AG09309 (cell line): ENCODE measurements around the gene PRDM13.

Experiments used
- DNase-seq: peaks from one replicate; pipeline ENCODE4 v3.0.0-alpha.2; 2010; ENCODE audit warnings: low read depth
- H3K4me3 ChIP-seq: 2 replicates; pipeline ENCODE4 v1.5.1; 2011; ENCODE audit warnings: mild to moderate bottlenecking, low read depth, low read length, moderate library complexity; ENCODE audit not compliant: control insufficient read depth
- CTCF ChIP-seq: IDR thresholded peaks from 2 replicates; pipeline ENCODE4 v1.5.1; 2011; ENCODE audit warnings: mild to moderate bottlenecking, low read depth, low read length, inconsistent platforms; ENCODE audit not compliant: insufficient read depth, control insufficient read depth; ENCODE audit errors: missing control alignments

The PRDM13 gene

GRCh38 chr6:99604166-99605073 is 2.2 kb upstream of the PRDM13 start:
- TF ChIP-seq CTCF: no peak
- H3K4me3 ChIP-seq: no peak overlapping the region
- DNase-seq: no peak

- no peak for DNase-seq
- no peak overlapping the region for H3K4me3 ChIP-seq
- no peak for TF ChIP-seq CTCF
These were observed 1.4 kb upstream of the PRDM13 start for GRCh38 chr6:99605074-99605734.

- DNase-seq: no peak
- no peak for TF ChIP-seq CTCF
- no peak overlapping the region for H3K4me3 ChIP-seq
These were observed 550 bp upstream of the PRDM13 start for GRCh38 chr6:99605911-99606655.

- TF ChIP-seq CTCF: no peak
- DNase-seq: no peak
- no peak overlapping the region for H3K4me3 ChIP-seq
These were observed 893 bp downstream of the PRDM13 start for GRCh38 chr6:99607416-99608036.

GRCh38 chr6:99608059-99608885 is 1.6 kb downstream of the PRDM13 start:
- TF ChIP-seq CTCF: no peak
- no peak for DNase-seq
- H3K4me3 ChIP-seq: no peak overlapping the region
